OCI-LY7 (cell line): ENCODE measurements around the gene MRPL10. TPM values are rescaled to one million over a fixed set of nuclear protein-coding genes. Genes with fewer than 3 reads are reported as not detected.
A peak's percentile ranks its signal among the peaks of the same experiment; 100 is the strongest.

Experiments
- BruUV-seq: library from RNA; stranded (reverse); fragments of 400-500 nt; replicated peaks from 2 replicates; lab custom pipeline; 2021; lab: Mats Ljungman, UMichigan
- CTCF ChIA-PET: fragments of 300-600 bp; sonication (Branson Sonifier 250); formaldehyde crosslinking; loops from one replicate; lab custom pipeline; 2022; ENCODE audit warnings: antibody characterized with exemption; ENCODE audit not compliant: unreplicated experiment; lab: Charles Lee
- POLR2A ChIA-PET: fragments of 300-600 bp; sonication (Branson Sonifier 250); formaldehyde crosslinking; loops from one replicate; lab custom pipeline; 2022; ENCODE audit warnings: antibody characterized with exemption; lab: Charles Lee
- DNase-seq: peaks from one replicate; pipeline ENCODE4 v3.0.0-alpha.2; 2015; ENCODE audit warnings: low spot score
- H2AFZ ChIP-seq: fragments of 200-600 bp; sonication (generic), shearing (Covaris generic); 2 replicates; pipeline ENCODE4 v1.6.1; 2014; ENCODE audit warnings: mild to moderate bottlenecking, antibody characterized with exemption, low read length, moderate library complexity
- H3K27ac ChIP-seq: fragments of 200-600 bp; sonication (generic); 2 replicates; pipeline ENCODE4 v1.5.1; 2014; ENCODE audit warnings: mixed run types, low read depth, mild to moderate bottlenecking, moderate library complexity, low read length, inconsistent platforms; ENCODE audit not compliant: poor library complexity, severe bottlenecking
- H3K36me3 ChIP-seq: fragments of 200-600 bp; sonication (generic); 2 replicates; pipeline ENCODE4 v1.6.1; 2014; ENCODE audit warnings: mild to moderate bottlenecking, antibody characterized with exemption, low read length, moderate library complexity, mixed read lengths; ENCODE audit not compliant: insufficient read depth
- H3K4me1 ChIP-seq: fragments of 200-600 bp; sonication (generic); 2 replicates; pipeline ENCODE4 v1.5.1; 2014; ENCODE audit warnings: mild to moderate bottlenecking, low read length; ENCODE audit not compliant: insufficient read depth, poor library complexity, severe bottlenecking
- H3K4me2 ChIP-seq: fragments of 200-600 bp; sonication (generic); 2 replicates; pipeline ENCODE4 v1.6.1; 2014; ENCODE audit warnings: mild to moderate bottlenecking, low read length
- H3K4me3 ChIP-seq: fragments of 200-600 bp; sonication (generic); 2 replicates; pipeline ENCODE4 v1.5.1; 2014; ENCODE audit warnings: mild to moderate bottlenecking, low read depth, low read length; ENCODE audit not compliant: poor library complexity, severe bottlenecking
- H3K79me2 ChIP-seq: fragments of 200-600 bp; sonication (generic); 2 replicates; pipeline ENCODE4 v1.6.1; 2016; ENCODE audit warnings: low read depth, mild to moderate bottlenecking, low read length, moderate library complexity, mixed read lengths; ENCODE audit not compliant: insufficient read depth
- H3K9me2 ChIP-seq: fragments of 200-600 bp; sonication (generic); 2 replicates; pipeline ENCODE4 v1.6.1; 2016; ENCODE audit warnings: mild to moderate bottlenecking, low read length, mixed read lengths; ENCODE audit not compliant: insufficient read depth
- H3K9me3 ChIP-seq: fragments of 200-600 bp; sonication (generic); 2 replicates; pipeline ENCODE4 v1.6.1; 2014; ENCODE audit warnings: mild to moderate bottlenecking, mixed run types, low read length, mixed read lengths
- H4K20me1 ChIP-seq: fragments of 200-600 bp; sonication (generic); 2 replicates; pipeline ENCODE4 v1.6.1; 2014; ENCODE audit warnings: mild to moderate bottlenecking, antibody characterized with exemption, low read length, moderate library complexity, mixed read lengths; ENCODE audit not compliant: insufficient read depth
- EZH2phosphoT487 ChIP-seq: fragments of 200-600 bp; sonication (generic); IDR thresholded peaks from 2 replicates; pipeline ENCODE4 v1.6.1; 2018; ENCODE audit warnings: low read depth, borderline replicate concordance, mild to moderate bottlenecking, mixed run types, antibody characterized with exemption, low read length, moderate library complexity, mixed read lengths
- intact Hi-C: fragments of 100-400 bp; cut with micrococcal nuclease; formaldehyde crosslinking; loops from one replicate; pipeline ENCODE4 v1.10.0; 2022; ENCODE audit not compliant: unreplicated experiment
- total RNA-seq, 2 experiments: library from RNA; depleted of rRNA in 1 of 2; stranded (reverse); fragments of >200 nt in 1 of 2; shearing (Covaris generic) in 1 of 2; gene quantifications; 2 replicates each; pipeline ENCODE4 v1.2.3, GENCODE V29; 2014 to 2022
- TF ChIP-seq, protein P1 (sequence below): fragments of 200-600 bp; sonication (generic); conservative IDR thresholded peaks from 2 replicates; pipeline ENCODE4 v1.5.1; 2014; ENCODE audit warnings: mild to moderate bottlenecking, antibody characterized with exemption, low read length, moderate library complexity, mixed read lengths

Gene MRPL10
- total RNA-seq, 2 experiments from 2014 or later, result 50.8 to 56.7 TPM

- H3K36me3 ChIP-seq, result peaks cover 41% of the 10 kb centered on the region
Measured at GRCh38 chr17:47822785-47823184, 8.6 kb downstream of the MRPL10 start.

DNA sequence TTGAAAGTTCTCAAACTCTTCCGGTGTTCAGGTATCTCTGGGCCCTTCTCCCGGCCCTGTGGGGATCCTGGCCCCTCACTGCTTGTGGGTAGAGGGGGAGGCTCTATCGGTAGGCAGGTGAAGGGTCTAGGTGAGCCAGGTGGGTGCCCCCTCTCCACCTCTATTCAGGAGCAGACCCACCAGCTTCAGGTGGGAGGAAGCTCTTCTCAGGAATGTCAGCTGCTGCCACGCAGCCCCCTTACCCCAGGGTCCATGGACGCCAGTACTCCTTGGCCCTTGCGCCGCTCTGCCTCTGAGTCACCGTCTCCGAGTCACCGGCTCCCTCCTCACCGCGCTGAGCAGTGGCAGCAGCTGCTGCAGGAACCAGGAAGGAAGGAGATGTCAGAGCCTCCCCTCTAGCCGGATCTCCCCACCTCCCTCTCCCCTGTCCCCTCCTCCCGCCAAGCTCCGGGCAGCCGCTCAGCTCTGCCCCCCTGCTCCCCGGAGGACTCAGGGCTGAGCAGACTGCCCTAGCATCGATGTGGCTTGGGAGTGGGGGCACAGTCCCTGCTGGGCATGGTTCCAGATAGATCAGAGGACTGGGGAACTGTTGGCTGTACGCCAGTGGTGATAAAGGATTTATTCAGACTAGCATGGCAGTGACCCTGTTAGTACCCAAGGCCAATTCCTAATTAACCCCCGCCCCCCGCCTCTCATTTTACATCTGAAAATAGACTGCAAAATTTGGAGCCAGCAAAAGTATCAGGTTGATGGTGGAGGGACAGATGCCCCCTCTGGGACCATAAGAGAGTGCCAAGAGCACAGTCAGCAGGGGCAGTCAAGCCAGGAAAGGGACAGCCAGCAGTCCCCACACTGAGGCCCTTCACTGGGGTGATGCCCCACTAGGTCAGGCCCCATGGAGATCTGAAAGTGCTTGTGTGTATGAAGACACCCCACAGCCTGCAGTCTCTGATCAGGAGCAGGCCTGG, 9.6 kb downstream of the MRPL10 start, which contains the start of gene OSBPL7:
TSS of gene OSBPL7 (minus strand) at position 371 of the 968 bp plus-strand sequence. CDS start 1,516 bp downstream, outside the sequence.
- peaks cover 38% of the 10 kb centered on the region for H3K36me3 ChIP-seq
- H3K4me3 ChIP-seq, result peak within 1 kb of the TSS; percentile 92
- no peaks in the 10 kb centered on the region for H4K20me1 ChIP-seq
- peaks cover 16% of the 10 kb centered on the region for H3K4me1 ChIP-seq
- POLR2A ChIA-PET, result interaction anchor here (0.5 to 2.1 kb wide), 5 partner anchors 9 to 129 kb away, joined by 3 to 13 read pairs (median 3); partner anchors contain the start of genes LRRC46, MRPL10 and SCRN2
- H3K9me3 ChIP-seq, result no peaks in the 10 kb centered on the region
- TF ChIP-seq, protein P1, sequence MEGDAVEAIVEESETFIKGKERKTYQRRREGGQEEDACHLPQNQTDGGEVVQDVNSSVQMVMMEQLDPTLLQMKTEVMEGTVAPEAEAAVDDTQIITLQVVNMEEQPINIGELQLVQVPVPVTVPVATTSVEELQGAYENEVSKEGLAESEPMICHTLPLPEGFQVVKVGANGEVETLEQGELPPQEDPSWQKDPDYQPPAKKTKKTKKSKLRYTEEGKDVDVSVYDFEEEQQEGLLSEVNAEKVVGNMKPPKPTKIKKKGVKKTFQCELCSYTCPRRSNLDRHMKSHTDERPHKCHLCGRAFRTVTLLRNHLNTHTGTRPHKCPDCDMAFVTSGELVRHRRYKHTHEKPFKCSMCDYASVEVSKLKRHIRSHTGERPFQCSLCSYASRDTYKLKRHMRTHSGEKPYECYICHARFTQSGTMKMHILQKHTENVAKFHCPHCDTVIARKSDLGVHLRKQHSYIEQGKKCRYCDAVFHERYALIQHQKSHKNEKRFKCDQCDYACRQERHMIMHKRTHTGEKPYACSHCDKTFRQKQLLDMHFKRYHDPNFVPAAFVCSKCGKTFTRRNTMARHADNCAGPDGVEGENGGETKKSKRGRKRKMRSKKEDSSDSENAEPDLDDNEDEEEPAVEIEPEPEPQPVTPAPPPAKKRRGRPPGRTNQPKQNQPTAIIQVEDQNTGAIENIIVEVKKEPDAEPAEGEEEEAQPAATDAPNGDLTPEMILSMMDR, result peak; percentile 80
- TF ChIP-seq EZH2phosphoT487, result no peak
- peak; percentile 85 for DNase-seq
- H3K4me2 ChIP-seq, result peak within 1 kb of the TSS; percentile 95
- intact Hi-C loops, result loop anchor here (1.0 kb wide), 1 partner anchor 10 kb away; the partner anchor contains the start of genes LRRC46 and MRPL10
- H3K9me2 ChIP-seq, result no peaks in the 10 kb centered on the region
- H3K79me2 ChIP-seq, result peaks cover 7% of the 10 kb centered on the region; the same call in 1 of the 2 replicates
- BruUV-seq, result no TSS peak
- H2AFZ ChIP-seq, result peak within 1 kb of the TSS; percentile 65
- H3K27ac ChIP-seq, result no peak within 1 kb of the TSS
- CTCF ChIA-PET, result interaction anchor here (0.6 to 2.1 kb wide), 3 partner anchors 9 to 130 kb away, joined by 3 to 4 read pairs (median 3); partner anchors contain the start of genes LRRC46 and MRPL10

More at GRCh38 chr17:47822785-47823184, 8.6 kb downstream of the MRPL10 start:
- no peaks in the 10 kb centered on the region for H4K20me1 ChIP-seq
- H3K9me2 ChIP-seq, result no peaks in the 10 kb centered on the region
- no peak overlapping the region for H3K4me3 ChIP-seq
- no peak overlapping the region for H2AFZ ChIP-seq
- POLR2A ChIA-PET, result interaction anchor here (2.1 kb wide), 1 partner anchor 8 kb away, joined by 13 read pairs; the partner anchor contains the start of genes LRRC46 and MRPL10
- H3K4me2 ChIP-seq, result no peak overlapping the region
- no peak overlapping the region for H3K27ac ChIP-seq
- peaks cover 16% of the 10 kb centered on the region for H3K4me1 ChIP-seq
- no peaks in the 10 kb centered on the region for H3K9me3 ChIP-seq
- no TSS peak for BruUV-seq
- TF ChIP-seq, protein P1, result no peak
- TF ChIP-seq EZH2phosphoT487, result no peak
- CTCF ChIA-PET, result interaction anchor here (0.6 to 1.0 kb wide), 2 partner anchors 8 to 129 kb away, joined by 3 read pairs; partner anchors contain the start of genes LRRC46 and MRPL10
- intact Hi-C loops, result no loop called here
- no peak for DNase-seq
- peaks cover 7% of the 10 kb centered on the region; the same call in 1 of the 2 replicates for H3K79me2 ChIP-seq
